HepG2 (cell line): ENCODE measurements around the gene GPATCH3. TPM values are rescaled to one million over a fixed set of nuclear protein-coding genes. Genes with fewer than 3 reads are reported as not detected.
A peak's percentile ranks its signal among the peaks of the same experiment; 100 is the strongest.

ENCODE experiments used
- CBFB ChIP-seq: sonication (generic); formaldehyde crosslinking; IDR thresholded peaks from 2 replicates; pipeline ENCODE4 v1.4.0; 2020; ENCODE audit warnings: missing genetic modification reagents
- FOXP4 ChIP-seq: sonication (generic); formaldehyde crosslinking; IDR thresholded peaks from 2 replicates; pipeline ENCODE4 v1.4.0; 2020; ENCODE audit warnings: missing genetic modification reagents
- KLF12 ChIP-seq: sonication (generic); formaldehyde crosslinking; IDR thresholded peaks from 2 replicates; pipeline ENCODE4 v1.4.0; 2020; ENCODE audit warnings: missing genetic modification reagents, borderline replicate concordance
- NR2F6 ChIP-seq, 2 experiments: IDR thresholded peaks; 2 replicates each; pipeline ENCODE4 v1.6.1; 2016; ENCODE audit warnings: antibody characterized with exemption in 1 of 2, mild to moderate bottlenecking in 1 of 2
- POLR2A ChIP-seq, 2 experiments: IDR thresholded peaks; 2 replicates each; pipeline ENCODE4 v1.6.1; 2011; ENCODE audit warnings: low read depth in 2 of 2, low read length in 2 of 2, mild to moderate bottlenecking in 1 of 2, moderate library complexity in 1 of 2; ENCODE audit not compliant: insufficient read depth in 1 of 2
- SALL1 ChIP-seq: sonication (generic); formaldehyde crosslinking; IDR thresholded peaks from 2 replicates; pipeline ENCODE4 v1.8.0; 2022; ENCODE audit warnings: mild to moderate bottlenecking, missing genetic modification reagents
- SALL2 ChIP-seq: sonication (generic); formaldehyde crosslinking; IDR thresholded peaks from 2 replicates; pipeline ENCODE4 v1.8.1; 2023; ENCODE audit warnings: mild to moderate bottlenecking, missing genetic modification reagents, inconsistent platforms
- SMAD3 ChIP-seq: sonication (generic); formaldehyde crosslinking; IDR thresholded peaks from 2 replicates; pipeline ENCODE4 v1.4.0; 2020; ENCODE audit warnings: missing genetic modification reagents
- TAF1 ChIP-seq: sonication (generic); formaldehyde crosslinking; IDR thresholded peaks from 2 replicates; pipeline ENCODE4 v1.4.0; 2020; ENCODE audit warnings: missing genetic modification reagents
- THAP11 ChIP-seq: IDR thresholded peaks from 2 replicates; pipeline ENCODE4 v1.6.1; 2016; ENCODE audit warnings: missing biosample characterization, missing genetic modification reagents
- ZBTB34 ChIP-seq: sonication (generic); formaldehyde crosslinking; IDR thresholded peaks from 2 replicates; pipeline ENCODE4 v1.8.0; 2022; ENCODE audit warnings: mild to moderate bottlenecking, missing genetic modification reagents
- ZNF788 ChIP-seq: sonication (generic); formaldehyde crosslinking; IDR thresholded peaks from 2 replicates; pipeline ENCODE4 v1.5.0; 2020; ENCODE audit warnings: mild to moderate bottlenecking, missing genetic modification reagents, borderline replicate concordance
- ZNF883 ChIP-seq: sonication (generic); formaldehyde crosslinking; IDR thresholded peaks from 2 replicates; pipeline ENCODE4 v1.5.1; 2020; ENCODE audit warnings: mild to moderate bottlenecking, missing genetic modification reagents; ENCODE audit errors: not compliant biosample characterization
- polyA plus RNA-seq, 8 experiments: library from polyadenylated mRNA; depleted of rRNA in 3 of 8; stranded (reverse) in 7 of 8; unstranded in 1 of 8; fragments of >200 nt; fragmentation: Illumina TruSeq in 4 of 8; extraction: Trizol in 4 of 8; gene quantifications; 2 replicates each; pipeline versions ENCODE4 v1.2.1 to v1.2.3, GENCODE V29; 2011 to 2016; ENCODE audit warnings: low read depth in 4 of 8, missing spikeins in 1 of 8, mixed read lengths in 1 of 8; ENCODE audit not compliant: insufficient read depth in 1 of 8
- total RNA-seq, 5 experiments: library from RNA; depleted of rRNA; stranded (reverse); fragments of >200 nt; fragmentation: Illumina TruSeq; extraction: Trizol; gene quantifications; 2 replicates each; pipeline ENCODE4 v1.2.3, GENCODE V29; 2016; ENCODE audit warnings: low read depth in 1 of 5
- TF ChIP-seq, protein P1 (sequence below): IDR thresholded peaks from 2 replicates; pipeline ENCODE4 v1.4.0; 2020; ENCODE audit warnings: mild to moderate bottlenecking, missing genetic modification reagents
- TF ChIP-seq, protein P2 (sequence below): IDR thresholded peaks from 2 replicates; pipeline ENCODE4 v1.6.1; 2016; ENCODE audit warnings: missing compliant biosample characterization, missing genetic modification reagents, borderline replicate concordance

Gene GPATCH3
- total and polyA plus RNA-seq, 2 of the 13 experiments (the other 11 are each of a cell fraction or from before 2014, with no cell fraction given) = 8.3 to 11.0 TPM

DNA sequence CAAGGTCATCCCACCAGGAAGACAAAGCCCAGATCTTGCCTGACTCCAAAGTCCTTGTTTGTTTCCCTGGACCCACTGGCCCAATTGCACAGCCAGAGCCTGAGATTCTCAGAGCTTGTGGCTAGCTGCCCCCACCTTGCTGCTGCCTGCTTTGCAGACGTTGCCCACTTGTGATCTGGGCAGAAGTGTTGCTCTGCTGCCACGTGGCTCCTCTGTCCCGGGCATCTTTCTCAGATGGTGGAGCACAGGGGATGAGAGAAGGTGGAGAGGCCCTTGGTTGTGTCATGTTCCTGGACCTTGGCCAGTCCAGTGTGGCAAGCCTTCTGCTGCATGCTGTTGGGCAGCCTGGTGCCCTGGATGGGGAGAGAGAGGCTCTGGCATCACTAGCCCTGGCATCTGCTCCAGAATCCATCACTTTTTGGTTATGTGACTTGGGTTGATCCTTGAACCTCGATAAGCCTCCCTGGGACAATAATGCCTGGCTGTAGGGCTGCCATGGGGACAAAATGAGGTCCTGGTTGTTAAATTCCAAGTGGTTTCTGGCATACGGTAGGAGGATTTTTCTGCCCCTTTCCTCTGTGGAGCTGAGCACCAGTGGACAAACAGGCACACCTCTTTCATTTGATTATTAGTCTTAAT, 15.1 kb upstream of the GPATCH3 start (continued):
- TF ChIP-seq, protein P1, sequence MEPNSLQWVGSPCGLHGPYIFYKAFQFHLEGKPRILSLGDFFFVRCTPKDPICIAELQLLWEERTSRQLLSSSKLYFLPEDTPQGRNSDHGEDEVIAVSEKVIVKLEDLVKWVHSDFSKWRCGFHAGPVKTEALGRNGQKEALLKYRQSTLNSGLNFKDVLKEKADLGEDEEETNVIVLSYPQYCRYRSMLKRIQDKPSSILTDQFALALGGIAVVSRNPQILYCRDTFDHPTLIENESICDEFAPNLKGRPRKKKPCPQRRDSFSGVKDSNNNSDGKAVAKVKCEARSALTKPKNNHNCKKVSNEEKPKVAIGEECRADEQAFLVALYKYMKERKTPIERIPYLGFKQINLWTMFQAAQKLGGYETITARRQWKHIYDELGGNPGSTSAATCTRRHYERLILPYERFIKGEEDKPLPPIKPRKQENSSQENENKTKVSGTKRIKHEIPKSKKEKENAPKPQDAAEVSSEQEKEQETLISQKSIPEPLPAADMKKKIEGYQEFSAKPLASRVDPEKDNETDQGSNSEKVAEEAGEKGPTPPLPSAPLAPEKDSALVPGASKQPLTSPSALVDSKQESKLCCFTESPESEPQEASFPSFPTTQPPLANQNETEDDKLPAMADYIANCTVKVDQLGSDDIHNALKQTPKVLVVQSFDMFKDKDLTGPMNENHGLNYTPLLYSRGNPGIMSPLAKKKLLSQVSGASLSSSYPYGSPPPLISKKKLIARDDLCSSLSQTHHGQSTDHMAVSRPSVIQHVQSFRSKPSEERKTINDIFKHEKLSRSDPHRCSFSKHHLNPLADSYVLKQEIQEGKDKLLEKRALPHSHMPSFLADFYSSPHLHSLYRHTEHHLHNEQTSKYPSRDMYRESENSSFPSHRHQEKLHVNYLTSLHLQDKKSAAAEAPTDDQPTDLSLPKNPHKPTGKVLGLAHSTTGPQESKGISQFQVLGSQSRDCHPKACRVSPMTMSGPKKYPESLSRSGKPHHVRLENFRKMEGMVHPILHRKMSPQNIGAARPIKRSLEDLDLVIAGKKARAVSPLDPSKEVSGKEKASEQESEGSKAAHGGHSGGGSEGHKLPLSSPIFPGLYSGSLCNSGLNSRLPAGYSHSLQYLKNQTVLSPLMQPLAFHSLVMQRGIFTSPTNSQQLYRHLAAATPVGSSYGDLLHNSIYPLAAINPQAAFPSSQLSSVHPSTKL (CRISPR knock-in tag) = peak; percentile 72
- TF ChIP-seq CBFB (CRISPR knock-in tag) = peak; percentile 47; the same call in 1 of the 2 replicates
- no peak; the same call in 1 of the 2 replicates for TF ChIP-seq NR2F6 (IDR thresholded peaks at IDR 0.05)
- TF ChIP-seq NR2F6 (CRISPR knock-in tag; IDR thresholded peaks at IDR 0.05) = peak; percentile 41; the same call in 1 of the 2 replicates
- TF ChIP-seq KLF12 = 0 out of 2 replicates have a peak, but pooled peaks have one; percentile 44
- peak; percentile 21; the same call in 1 of the 2 replicates for TF ChIP-seq ZNF788 (CRISPR knock-in tag)
- 0 out of 2 replicates have a peak, but pooled peaks have one; percentile 24 for TF ChIP-seq ZBTB34 (CRISPR knock-in tag)
- TF ChIP-seq ZNF883 (CRISPR knock-in tag) = peak; percentile 70
- TF ChIP-seq TAF1 (CRISPR knock-in tag) = no peak
- TF ChIP-seq THAP11 (CRISPR knock-in tag) = peak; percentile 41; the same call in 1 of the 2 replicates
- peak; percentile 55; the same call in 1 of the 2 replicates for TF ChIP-seq SMAD3 (CRISPR knock-in tag)
- TF ChIP-seq POLR2A (IDR thresholded peaks at IDR 0.05; ENCODE audit: insufficient read depth in 1 of 2, low read depth in 2 of 2, low read length in 2 of 2) = peak in 1 of 2 experiments; percentile 44; a peak in 1 of 4 replicates
- peak; percentile 53; the same call in 1 of the 2 replicates for TF ChIP-seq FOXP4 (CRISPR knock-in tag)
- TF ChIP-seq SALL2 (CRISPR knock-in tag) = 0 out of 2 replicates have a peak, but pooled peaks have one; percentile 28
- TF ChIP-seq, protein P2, sequence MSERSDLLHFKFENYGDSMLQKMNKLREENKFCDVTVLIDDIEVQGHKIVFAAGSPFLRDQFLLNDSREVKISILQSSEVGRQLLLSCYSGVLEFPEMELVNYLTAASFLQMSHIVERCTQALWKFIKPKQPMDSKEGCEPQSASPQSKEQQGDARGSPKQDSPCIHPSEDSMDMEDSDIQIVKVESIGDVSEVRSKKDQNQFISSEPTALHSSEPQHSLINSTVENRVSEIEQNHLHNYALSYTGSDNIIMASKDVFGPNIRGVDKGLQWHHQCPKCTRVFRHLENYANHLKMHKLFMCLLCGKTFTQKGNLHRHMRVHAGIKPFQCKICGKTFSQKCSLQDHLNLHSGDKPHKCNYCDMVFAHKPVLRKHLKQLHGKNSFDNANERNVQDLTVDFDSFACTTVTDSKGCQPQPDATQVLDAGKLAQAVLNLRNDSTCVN (CRISPR knock-in tag) = 0 out of 2 replicates have a peak, but pooled peaks have one; percentile 22
- TF ChIP-seq SALL1 = peak; percentile 80
